ENCODE results near the gene HOPX.

- TF ChIP-seq CTCF (IDR thresholded peaks at IDR 0.05), result no peak
- TF ChIP-seq SMAD3 (CRISPR knock-in tag; IDR thresholded peaks at IDR 0.05; ENCODE audit: borderline replicate concordance), result no peak
- no peak for TF ChIP-seq TEAD4 (CRISPR knock-in tag; IDR thresholded peaks at IDR 0.05)
- TF ChIP-seq MAX (CRISPR knock-in tag; IDR thresholded peaks at IDR 0.05), result no peak
These were observed 22.3 kb upstream of the HOPX start for GRCh38 chr4:56703378-56703777.

Measured in WTC11 (cell line).